Naive thymus-derived CD8-positive, alpha-beta T cell (primary cell): Measurements from ENCODE around the gene SLC2A10. TPM values are rescaled to one million over a fixed set of nuclear protein-coding genes. Genes with fewer than 3 reads are reported as not detected.

Experiments used
- ATAC-seq, 2 donors: fragments of 150-1000 bp; cut with Tn5 transposase in 1 of 2; sonication (Bioruptor Pico), chemical (Tn5 transposase) in 1 of 2; 1 replicate in 1 of 2; 2 replicates in 1 of 2; pipeline ENCODE4 v1.10.0; 2021; ENCODE audit warnings: mild to moderate bottlenecking in 2 of 2, moderate library complexity in 2 of 2
- POLR2A ChIA-PET: fragments of 350-600 bp; sonication (Branson Sonifier 250); formaldehyde crosslinking; loops from one replicate; lab custom pipeline; 2021; ENCODE audit warnings: antibody characterized with exemption; lab: Charles Lee
- DNase-seq, 10 donors: peaks; one replicate each; pipeline versions ENCODE4 v3.0.0 to v3.0.0-alpha.2; 2020 to 2022
- H3K27ac Mint-ChIP-seq, 10 donors: one replicate each; pipeline ENCODE4 v1.8.0; 2020 to 2022; ENCODE audit warnings: mild to moderate bottlenecking in 10 of 10, mixed read lengths in 10 of 10, moderate library complexity in 4 of 10, inconsistent platforms in 1 of 10
- H3K27me3 Mint-ChIP-seq, 5 donors: one replicate each; pipeline ENCODE4 v1.8.0; 2021 to 2022; ENCODE audit warnings: mixed read lengths in 5 of 5
- H3K36me3 Mint-ChIP-seq, 3 donors: one replicate each; pipeline ENCODE4 v1.8.0; 2020 to 2022; ENCODE audit warnings: mixed read lengths in 3 of 3, mild to moderate bottlenecking in 2 of 3, inconsistent platforms in 1 of 3
- H3K4me1 Mint-ChIP-seq, 4 donors: one replicate each; pipeline ENCODE4 v1.8.0; 2021 to 2022; ENCODE audit warnings: mixed read lengths in 4 of 4
- H3K4me3 Mint-ChIP-seq, 10 donors: one replicate each; pipeline ENCODE4 v1.8.0; 2020 to 2022; ENCODE audit warnings: mild to moderate bottlenecking in 10 of 10, mixed read lengths in 10 of 10, moderate library complexity in 6 of 10, inconsistent platforms in 1 of 10
- H3K9me3 Mint-ChIP-seq, 9 donors: one replicate each; pipeline ENCODE4 v1.8.0; 2020 to 2022; ENCODE audit warnings: mixed read lengths in 9 of 9, mild to moderate bottlenecking in 3 of 9, inconsistent platforms in 1 of 9, moderate library complexity in 1 of 9
- polyA plus RNA-seq, 3 donors: library from polyadenylated mRNA; unstranded; fragments of 300-500 nt; fragmentation: Illumina TruSeq; gene quantifications; one replicate each; pipeline ENCODE4 v1.2.3, GENCODE V29; 2021
- total RNA-seq, 8 experiments: library from RNA in 2 of 8; stranded (reverse) in 2 of 8; gene quantifications; one replicate each; pipeline ENCODE4 v1.2.3 and lab custom pipeline; 2021 to 2026

The SLC2A10 gene
- total and polyA plus RNA-seq, 5 experiments from 2014 or later = 0.83 TPM; not detected in 4

DNA sequence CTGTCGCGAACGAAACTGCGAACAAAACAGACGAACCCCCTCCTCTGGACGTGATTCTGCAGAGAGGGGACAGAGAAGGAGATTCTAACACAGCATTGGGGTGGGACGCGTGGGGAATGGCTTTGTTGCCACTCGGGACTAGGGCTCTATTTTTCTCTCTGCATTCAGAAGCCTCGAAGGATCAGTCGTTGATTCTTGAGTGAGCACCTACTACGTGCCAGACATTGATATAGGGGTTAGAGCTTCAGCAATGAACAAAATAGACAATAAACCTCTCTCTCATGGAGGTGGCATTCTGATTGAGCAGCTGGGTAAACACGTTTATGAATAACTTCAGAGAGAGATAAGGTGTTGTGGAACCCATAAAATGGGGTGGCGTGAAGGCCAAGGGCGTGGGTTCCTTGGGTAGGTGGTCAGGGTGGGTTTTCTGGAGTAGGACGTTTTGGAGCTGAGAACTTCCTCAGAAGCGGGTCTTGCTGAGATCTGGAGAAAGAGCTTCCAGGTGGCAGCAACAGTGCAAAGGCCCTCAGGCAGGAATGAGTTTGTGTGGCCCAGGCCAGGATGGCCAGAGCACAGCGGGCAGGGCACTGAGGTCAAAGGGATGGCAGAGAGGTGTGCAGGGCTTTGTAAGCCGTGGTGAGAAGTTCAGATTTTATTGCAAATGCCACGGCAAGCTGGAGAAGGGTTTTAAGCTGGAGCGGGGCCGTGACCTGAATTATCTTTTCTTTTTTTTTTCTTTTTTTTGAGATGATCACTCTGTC, 884 bp downstream of the SLC2A10 start:
- H3K27ac Mint-ChIP-seq = no peak overlapping the region
- peaks cover 44 to 74% (median 53%) of the 10 kb centered on the region in 5 donors for H3K27me3 Mint-ChIP-seq
- peaks cover 3 to 13% (median 4%) of the 10 kb centered on the region in 3 donors for H3K36me3 Mint-ChIP-seq
- peak overlapping the region; percentile 70 to 94 (median 79) for H3K4me3 Mint-ChIP-seq
- H3K4me1 Mint-ChIP-seq = peaks cover 12 to 23% (median 14%) of the 10 kb centered on the region in 4 donors
- H3K9me3 Mint-ChIP-seq = peaks cover 0 to 19% (median 7%) of the 10 kb centered on the region in 9 donors
- no peak for DNase-seq
- POLR2A ChIA-PET = interaction anchor here (0.5 kb wide), 1 partner anchor 31 kb away, joined by 3 read pairs; no protein-coding TSS in a partner anchor
- ATAC-seq = no peak

DNA sequence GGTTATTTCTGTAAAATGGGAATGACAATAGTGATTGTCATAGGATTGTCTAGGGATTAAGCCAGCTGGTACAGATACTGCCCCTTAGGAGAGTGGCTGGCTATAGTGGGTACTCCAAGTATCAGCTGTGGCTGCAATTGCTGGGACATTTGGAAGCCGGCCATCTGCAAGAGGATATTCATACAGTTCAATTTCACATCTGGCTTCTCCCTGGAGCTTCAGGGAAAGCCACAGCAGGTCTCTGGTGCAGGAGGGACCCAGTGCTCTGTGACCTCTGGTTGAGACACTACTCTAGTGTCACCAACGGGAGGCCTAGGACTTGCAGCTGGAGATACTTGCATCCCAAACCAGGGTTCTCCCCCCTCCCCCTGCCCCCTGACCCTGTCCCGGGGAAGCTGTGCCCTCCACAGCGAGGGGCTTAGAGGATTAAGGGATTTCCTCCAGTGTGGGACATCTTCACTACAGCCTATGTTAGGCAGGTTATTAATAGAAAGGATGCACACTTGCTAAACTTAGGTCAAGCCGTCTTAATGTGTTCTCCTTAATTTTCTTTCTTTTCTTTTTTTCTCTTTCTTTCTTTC, 2.7 kb downstream of the SLC2A10 start:
- Mint-ChIP-seq H3K27ac (no peak overlapping the region), H3K4me1 (peaks cover 12 to 23% (median 14%) of the 10 kb centered on the region in 4 donors), H3K4me3 (no peak overlapping the region), H3K27me3 (peaks cover 42 to 74% (median 49%) of the 10 kb centered on the region in 5 donors), H3K36me3 (peaks cover 0 to 6% (median 3%) of the 10 kb centered on the region in 3 donors), H3K9me3 (peaks cover 0 to 3% (median 0%) of the 10 kb centered on the region in 9 donors)
- POLR2A ChIA-PET = no interaction called here
- DNase-seq (no peak), ATAC-seq (no peak)

DNA sequence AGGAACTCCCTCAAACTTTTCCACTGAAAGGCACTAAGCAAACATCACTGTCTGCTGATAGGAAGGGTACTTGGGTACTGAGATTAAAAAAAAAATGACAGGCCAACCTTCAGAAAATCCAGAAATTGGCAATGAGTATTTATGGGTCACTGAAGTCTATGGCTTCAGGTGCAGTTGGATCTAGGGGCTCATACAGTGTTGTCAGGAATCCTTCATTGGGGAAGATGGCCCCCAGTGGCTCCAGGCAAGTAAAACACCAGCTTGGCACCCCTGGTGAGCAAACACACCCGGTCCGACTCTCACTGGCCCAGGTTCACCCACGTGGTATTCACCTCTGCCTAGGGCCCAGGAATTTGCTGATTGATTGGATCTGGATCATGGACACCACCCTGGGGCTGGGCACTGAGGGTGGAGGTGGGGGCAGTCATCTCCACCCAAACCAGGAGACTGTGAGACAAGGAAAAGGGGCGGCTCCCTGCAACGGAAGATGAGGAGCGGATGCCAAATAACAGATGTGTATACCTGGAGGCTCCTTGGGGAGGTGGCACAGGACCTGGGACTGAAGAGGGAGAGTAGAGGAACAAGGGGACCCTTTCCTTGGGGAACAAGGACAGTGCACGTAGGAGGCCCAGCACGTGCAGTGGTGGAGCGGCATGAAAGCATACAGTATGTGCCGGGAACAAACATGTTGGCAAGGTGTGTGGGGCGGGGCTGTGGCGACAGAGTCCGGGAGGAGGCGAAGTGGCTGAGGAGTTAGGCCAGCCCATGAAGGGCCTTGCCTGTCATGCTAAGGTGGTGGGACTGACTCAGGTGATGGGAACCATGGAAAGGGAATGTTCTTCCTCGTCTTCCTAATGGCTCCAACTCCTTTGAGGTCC, 4.7 kb downstream of the SLC2A10 start:
- DNase-seq (no peak), ATAC-seq (no peak)
- POLR2A ChIA-PET = no interaction called here
- Mint-ChIP-seq H3K4me1 (peaks cover 8 to 13% (median 9%) of the 10 kb centered on the region in 4 donors), H3K4me3 (no peak overlapping the region), H3K27me3 (peaks cover 28 to 60% (median 37%) of the 10 kb centered on the region in 5 donors), H3K27ac (peak overlapping the region in 1 of 10 donors; percentile 29), H3K36me3 (peaks cover 0 to 6% (median 0%) of the 10 kb centered on the region in 3 donors), H3K9me3 (peaks cover 0 to under 1% (median 0%) of the 10 kb centered on the region in 9 donors)

DNA sequence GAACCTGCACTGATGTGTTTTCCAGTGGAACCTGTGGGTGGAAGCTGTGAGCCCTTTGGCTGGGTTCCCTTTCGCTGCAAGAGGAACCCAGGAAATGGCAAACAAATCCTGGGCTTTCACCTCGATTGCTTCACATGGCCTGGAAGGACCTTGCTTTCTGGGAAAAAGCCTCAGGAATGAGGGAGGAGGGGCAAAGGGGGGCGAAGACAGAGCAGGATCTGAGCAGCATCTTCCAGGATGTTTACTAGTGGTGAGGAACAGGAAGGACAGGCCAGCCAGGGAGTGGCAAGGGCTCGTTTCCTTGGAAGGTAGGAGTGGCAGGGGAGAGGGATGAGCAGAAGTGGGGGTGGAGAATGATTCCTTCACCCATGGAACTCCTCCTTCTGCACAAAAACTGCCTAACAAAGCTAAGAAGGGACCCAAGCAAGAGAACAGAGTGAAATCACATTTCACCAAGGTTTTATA, 5.9 kb downstream of the SLC2A10 start:
- no peak overlapping the region for H3K27ac Mint-ChIP-seq
- peaks cover 0 to 14% (median 3%) of the 10 kb centered on the region in 3 donors for H3K36me3 Mint-ChIP-seq
- no peak overlapping the region for H3K4me3 Mint-ChIP-seq
- DNase-seq (no peak), ATAC-seq (no peak)
- POLR2A ChIA-PET = interaction anchor here (0.6 kb wide), 1 partner anchor 567 kb away, joined by 3 read pairs; no protein-coding TSS in a partner anchor
- peaks cover 2 to 3% (median 3%) of the 10 kb centered on the region in 4 donors for H3K4me1 Mint-ChIP-seq
- peaks cover 0 to 8% (median 4%) of the 10 kb centered on the region in 9 donors for H3K9me3 Mint-ChIP-seq
- peaks cover 22 to 50% (median 30%) of the 10 kb centered on the region in 5 donors for H3K27me3 Mint-ChIP-seq

DNA sequence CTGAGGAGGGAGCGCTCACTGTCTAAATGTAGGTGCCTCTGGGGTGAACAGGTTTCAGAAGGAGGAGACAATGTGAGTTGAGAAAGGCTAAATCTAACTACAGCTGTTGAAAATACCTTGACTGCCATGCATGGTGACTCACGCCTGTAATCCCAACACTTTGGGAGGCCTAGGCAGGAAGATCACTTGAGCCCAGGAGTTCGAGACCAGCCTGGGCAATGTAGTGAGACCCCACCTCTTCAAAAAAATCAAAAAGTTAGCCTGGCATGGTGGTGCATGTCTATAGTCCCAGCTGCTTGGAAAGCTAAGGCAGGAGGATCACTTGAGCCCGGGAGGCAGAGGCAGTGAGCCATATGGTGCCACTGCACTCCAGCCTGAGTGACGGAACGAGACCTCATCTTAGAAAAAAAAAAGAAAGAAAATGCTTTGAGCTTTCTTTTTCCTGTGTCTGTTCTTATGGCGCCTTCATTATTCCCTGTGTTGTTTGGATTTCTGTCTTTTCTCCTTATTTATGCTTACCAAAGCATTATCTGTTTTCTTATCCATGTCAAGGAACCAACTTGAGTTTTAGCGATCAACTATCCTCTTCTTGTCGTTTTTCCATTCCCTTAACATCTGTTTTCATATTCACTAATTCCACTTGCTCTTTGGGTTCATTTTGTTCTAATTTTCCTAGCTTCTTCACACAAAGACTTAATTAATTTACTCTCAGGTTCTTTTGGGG, 8.5 kb downstream of the SLC2A10 start:
- ATAC-seq (no peak), DNase-seq (no peak)
- no peak overlapping the region for H3K4me3 Mint-ChIP-seq
- peaks cover 15 to 29% (median 19%) of the 10 kb centered on the region in 5 donors for H3K27me3 Mint-ChIP-seq
- no peaks in the 10 kb centered on the region for H3K4me1 Mint-ChIP-seq
- peaks cover 0 to 22% (median 5%) of the 10 kb centered on the region in 3 donors for H3K36me3 Mint-ChIP-seq
- POLR2A ChIA-PET = no interaction called here
- peaks cover 2 to 23% (median 7%) of the 10 kb centered on the region in 9 donors for H3K9me3 Mint-ChIP-seq
- H3K27ac Mint-ChIP-seq = no peak overlapping the region

DNA sequence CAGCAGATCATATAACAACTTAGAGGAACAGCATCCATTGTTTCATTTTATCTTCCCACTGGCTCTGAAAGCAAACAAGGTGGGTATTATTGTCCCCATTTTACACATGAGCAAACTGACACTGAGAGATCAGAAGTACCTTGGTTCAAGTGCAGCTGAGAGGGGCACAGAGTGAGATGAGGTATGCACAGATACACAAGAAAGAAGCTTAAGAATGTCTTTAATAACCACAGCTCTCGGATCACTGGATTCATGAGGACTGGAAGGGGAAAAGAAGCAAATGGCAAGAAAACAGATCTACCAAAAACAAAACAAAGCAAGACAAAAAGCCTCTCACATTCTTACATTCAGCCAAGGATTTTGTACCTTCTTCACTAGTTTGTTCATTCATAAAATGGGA, 10.6 kb downstream of the SLC2A10 start:
- Mint-ChIP-seq H3K27me3 (peaks cover 3 to 10% (median 4%) of the 10 kb centered on the region in 5 donors), H3K4me1 (no peaks in the 10 kb centered on the region), H3K36me3 (peaks cover 0 to 18% (median 5%) of the 10 kb centered on the region in 3 donors), H3K4me3 (no peak overlapping the region), H3K27ac (no peak overlapping the region), H3K9me3 (peaks cover 2 to 23% (median 7%) of the 10 kb centered on the region in 9 donors)
- ATAC-seq (no peak), DNase-seq (no peak)
- POLR2A ChIA-PET = no interaction called here

DNA sequence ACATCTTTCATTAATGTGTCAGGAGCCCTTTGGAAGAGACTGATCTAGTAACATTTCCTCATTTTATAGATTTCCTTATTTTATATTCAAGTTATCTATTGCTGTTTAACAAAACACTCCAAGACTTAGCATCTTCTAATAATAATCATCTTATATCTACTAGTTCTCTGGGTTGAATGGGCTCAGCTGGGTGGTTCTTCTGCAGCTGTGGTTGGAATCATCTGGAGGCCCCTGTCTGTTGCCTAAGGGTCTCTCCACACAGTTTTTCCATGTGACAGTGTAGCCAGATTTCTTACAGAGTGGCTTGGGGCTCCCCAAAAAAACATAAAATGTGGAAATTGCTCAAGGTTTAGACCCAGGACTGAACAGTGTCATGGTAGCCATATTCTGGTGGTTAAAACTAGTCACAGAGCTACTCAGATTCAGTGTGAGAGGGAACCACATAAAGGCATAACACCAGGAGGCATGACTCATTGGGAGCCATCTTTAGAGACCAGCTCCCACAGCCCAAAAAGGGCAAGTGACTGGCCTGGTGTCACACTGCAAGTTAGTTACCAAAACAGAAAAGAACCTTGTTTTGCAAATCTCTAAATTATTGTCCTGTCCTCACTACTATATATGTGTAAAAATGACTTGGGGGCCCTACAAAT, 11.5 kb downstream of the SLC2A10 start:
- Mint-ChIP-seq H3K27ac (no peak overlapping the region), H3K36me3 (peaks cover 0 to 18% (median 5%) of the 10 kb centered on the region in 3 donors)
- POLR2A ChIA-PET = no interaction called here

DNA sequence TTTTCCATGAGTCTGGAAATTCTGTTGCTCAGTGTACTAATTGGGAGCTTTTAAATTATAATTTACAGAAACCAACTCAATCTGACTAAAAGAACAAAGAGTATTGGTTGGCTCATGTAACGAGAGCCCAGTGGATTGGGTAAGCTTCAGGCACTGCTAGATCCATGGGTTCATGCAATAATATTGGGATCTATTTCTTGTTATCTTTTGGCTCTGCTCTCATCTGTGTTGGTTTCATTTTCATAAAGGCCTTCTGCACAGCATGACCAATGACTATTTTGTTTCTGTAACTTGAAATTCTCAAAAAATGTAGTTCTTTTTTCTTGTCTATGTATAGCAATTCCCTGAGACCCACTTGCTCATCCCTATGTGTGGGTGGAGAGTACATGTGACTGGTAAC, 12.0 kb downstream of the SLC2A10 start:
- no peak for DNase-seq
- Mint-ChIP-seq H3K36me3 (peaks cover 0 to 18% (median 5%) of the 10 kb centered on the region in 3 donors), H3K4me1 (no peaks in the 10 kb centered on the region), H3K4me3 (no peak overlapping the region), H3K9me3 (peaks cover 2 to 23% (median 7%) of the 10 kb centered on the region in 9 donors), H3K27ac (no peak overlapping the region), H3K27me3 (peaks cover 0 to 4% (median 0%) of the 10 kb centered on the region in 5 donors)
- POLR2A ChIA-PET = no interaction called here
- no peak for ATAC-seq

More for the DNA sequence above, 11.5 kb downstream of the SLC2A10 start:
- ATAC-seq (no peak), DNase-seq (no peak)
- H3K4me3 Mint-ChIP-seq = no peak overlapping the region
- no peaks in the 10 kb centered on the region for H3K4me1 Mint-ChIP-seq
- peaks cover 2 to 23% (median 7%) of the 10 kb centered on the region in 9 donors for H3K9me3 Mint-ChIP-seq
- H3K27me3 Mint-ChIP-seq = peaks cover 0 to 4% (median 0%) of the 10 kb centered on the region in 5 donors

DNA sequence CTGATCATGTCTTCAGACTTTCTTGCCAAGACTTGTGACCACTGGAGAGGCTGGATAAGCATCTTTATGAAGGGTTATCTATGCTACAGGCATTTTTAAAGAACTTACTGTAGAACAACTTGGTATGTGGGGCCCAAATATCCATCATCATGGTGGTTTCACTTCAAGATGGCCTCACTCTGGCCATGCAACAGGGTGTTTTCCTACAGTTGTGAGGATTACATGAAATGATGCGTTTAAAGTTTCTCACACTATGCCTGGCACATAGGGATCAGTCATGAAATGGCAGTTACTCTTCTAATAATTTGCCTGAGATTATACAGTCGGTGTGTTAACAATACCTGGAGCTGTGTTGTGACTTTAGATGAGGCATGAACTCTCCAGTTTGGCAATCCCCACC, 13.0 kb downstream of the SLC2A10 start:
- peaks cover 2 to 23% (median 7%) of the 10 kb centered on the region in 9 donors for H3K9me3 Mint-ChIP-seq
- no peak overlapping the region for H3K27ac Mint-ChIP-seq
- no peak overlapping the region for H3K4me3 Mint-ChIP-seq
- peaks cover 0 to 18% (median 5%) of the 10 kb centered on the region in 3 donors for H3K36me3 Mint-ChIP-seq
- peaks cover 0 to 2% (median 0%) of the 10 kb centered on the region in 5 donors for H3K27me3 Mint-ChIP-seq
- ATAC-seq (no peak), DNase-seq (no peak)
- no peaks in the 10 kb centered on the region for H3K4me1 Mint-ChIP-seq
- POLR2A ChIA-PET = no interaction called here

DNA sequence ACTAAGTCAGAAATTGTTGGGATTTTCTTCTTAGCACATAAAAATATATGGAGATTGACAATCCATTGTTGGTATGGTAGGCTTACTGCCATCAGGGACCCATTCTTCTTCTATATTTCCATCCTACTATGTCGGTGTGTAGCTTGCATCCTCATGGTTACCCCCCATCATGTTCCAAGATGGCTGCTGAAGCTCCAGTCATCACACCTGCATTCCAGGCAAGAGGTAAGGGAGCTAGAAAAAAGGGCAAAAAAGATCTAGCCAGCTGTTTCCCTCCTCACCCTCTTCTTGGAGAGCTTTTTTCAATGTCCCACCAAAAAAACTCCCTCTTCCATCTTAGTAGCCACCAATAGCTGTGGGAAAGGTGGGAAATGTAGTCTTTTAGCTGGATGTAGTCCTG, 13.6 kb downstream of the SLC2A10 start:
- Mint-ChIP-seq H3K36me3 (peaks cover 0 to 18% (median 5%) of the 10 kb centered on the region in 3 donors), H3K4me3 (no peak overlapping the region), H3K27ac (no peak overlapping the region), H3K27me3 (peaks cover 0 to 2% (median 0%) of the 10 kb centered on the region in 5 donors), H3K4me1 (no peaks in the 10 kb centered on the region), H3K9me3 (peaks cover 2 to 23% (median 7%) of the 10 kb centered on the region in 9 donors)
- no peak for ATAC-seq
- POLR2A ChIA-PET = no interaction called here
- no peak for DNase-seq

DNA sequence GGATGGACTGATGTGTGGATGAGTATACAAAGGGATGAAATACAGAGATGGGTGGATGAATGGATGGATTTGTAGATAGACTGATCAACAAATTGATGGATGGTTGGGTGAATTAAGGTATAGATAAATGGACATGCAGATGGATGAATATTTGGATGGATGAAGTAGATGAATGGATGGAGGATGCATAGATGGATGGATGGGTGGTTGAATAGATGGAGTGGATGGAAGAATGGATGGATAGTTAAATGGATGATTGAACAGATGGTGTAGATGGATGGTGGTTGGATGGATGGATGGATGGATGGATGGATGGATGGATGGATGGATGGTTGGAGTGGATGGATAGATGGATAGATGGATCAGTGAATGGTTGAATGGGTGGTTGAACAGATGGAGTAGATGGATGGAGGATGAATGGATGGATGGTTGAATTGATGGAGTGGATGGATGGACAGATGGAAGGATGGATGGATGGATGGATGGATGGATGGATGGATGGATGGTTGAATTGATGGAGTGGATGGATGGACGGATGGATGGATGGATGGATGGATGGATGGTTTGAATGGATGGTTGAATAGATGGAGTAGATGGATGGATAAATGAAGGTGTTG, 15.0 kb downstream of the SLC2A10 start:
- ATAC-seq (no peak), DNase-seq (no peak)
- POLR2A ChIA-PET = no interaction called here
- Mint-ChIP-seq H3K4me1 (no peaks in the 10 kb centered on the region), H3K27me3 (peaks cover 0 to 2% (median 0%) of the 10 kb centered on the region in 5 donors), H3K4me3 (no peak overlapping the region), H3K36me3 (peaks cover 0 to 18% (median 5%) of the 10 kb centered on the region in 3 donors), H3K27ac (no peak overlapping the region), H3K9me3 (peaks cover 2 to 23% (median 7%) of the 10 kb centered on the region in 9 donors)
